Thoracic aorta (tissue), 2 donors: Measurements from ENCODE around the gene TRERF1. TPM values are rescaled to one million over a fixed set of nuclear protein-coding genes. Genes with fewer than 3 reads are reported as not detected.

ENCODE experiments used
- ATAC-seq: fragments of 150-250 bp; one replicate; pipeline ENCODE4 v1.8.0; 2017; ENCODE audit warnings: low read depth; ENCODE audit not compliant: insufficient number of reproducible peaks, low FRiP score
- DNase-seq: peaks from one replicate; pipeline ENCODE4 v3.0.0-alpha.2; 2020; ENCODE audit warnings: low spot score
- H3K27ac ChIP-seq, 2 donors: fragments of 200-600 bp; sonication (generic); 1 replicate in 1 of 2; 2 replicates in 1 of 2; pipeline ENCODE4 v1.5.1; 2016; ENCODE audit warnings: mild to moderate bottlenecking in 2 of 2, moderate library complexity in 2 of 2
- H3K27me3 ChIP-seq: fragments of 200-600 bp; sonication (generic); replicated peaks from 2 replicates; pipeline ENCODE4 v1.6.0; 2016; ENCODE audit warnings: mild to moderate bottlenecking; ENCODE audit not compliant: insufficient read depth
- H3K36me3 ChIP-seq: fragments of 200-600 bp; sonication (generic); one replicate; pipeline ENCODE4 v1.5.1; 2016
- H3K4me1 ChIP-seq, 2 donors: fragments of 200-600 bp; sonication (generic); 1 replicate in 1 of 2; 2 replicates in 1 of 2; pipeline versions ENCODE4 v1.5.1 to v1.6.0; 2016; ENCODE audit warnings: low read depth in 2 of 2, mild to moderate bottlenecking in 1 of 2; ENCODE audit not compliant: control insufficient read depth in 1 of 2
- H3K4me3 ChIP-seq: fragments of 200-600 bp; sonication (generic); 2 replicates; pipeline ENCODE4 v1.5.1; 2016; ENCODE audit warnings: mild to moderate bottlenecking
- H3K9me3 ChIP-seq: fragments of 200-600 bp; sonication (generic); 2 replicates; pipeline ENCODE4 v1.5.1; 2016
- total RNA-seq, 2 donors: library from RNA; depleted of rRNA; stranded (reverse); fragments of >200 nt; gene quantifications; one replicate each; pipeline versions ENCODE4 v1.1.0 to v1.2.3, GENCODE V29; 2016
- TF ChIP-seq, protein P1 (sequence below): fragments of 200-600 bp; sonication (generic); IDR thresholded peaks from one replicate; pipeline ENCODE4 v1.5.1; 2019; ENCODE audit warnings: antibody characterized with exemption

The TRERF1 gene
- total RNA-seq, 2 donors from 2014 or later: 4.6 to 5.0 TPM

DNA sequence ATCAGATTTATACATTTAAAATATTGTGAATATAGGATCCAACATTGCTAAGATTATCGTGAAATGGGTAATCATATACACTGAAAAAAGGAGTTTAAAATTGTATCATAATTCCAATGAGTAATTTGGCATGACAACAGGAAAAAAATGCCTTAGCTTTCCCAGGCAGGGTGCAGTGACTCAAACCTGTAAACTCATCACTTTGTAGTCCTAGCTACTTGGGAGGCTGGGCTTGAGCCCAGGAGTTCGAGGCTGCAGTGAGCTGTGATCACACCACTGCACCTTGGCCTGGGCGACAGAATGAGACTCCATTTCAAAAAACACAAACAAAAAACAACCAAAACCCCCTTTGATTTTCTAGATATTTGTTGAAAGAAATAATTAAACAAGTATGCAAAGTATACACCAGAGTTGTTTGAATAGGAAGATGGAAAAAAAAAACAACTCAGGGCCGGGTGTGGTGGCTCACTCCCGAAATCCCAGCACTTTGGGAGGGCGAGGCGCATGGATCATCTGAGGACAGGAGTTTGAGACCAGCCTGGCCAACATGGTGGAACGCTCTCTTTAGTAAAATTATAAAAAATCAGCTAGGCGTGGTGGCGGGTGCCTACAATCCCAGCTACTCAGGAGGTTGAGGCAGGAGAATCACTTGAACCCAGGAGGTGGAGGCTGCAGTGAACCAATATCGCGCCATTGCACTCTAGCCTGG, 98.7 kb downstream of the TRERF1 start:
- TF ChIP-seq, protein P1, sequence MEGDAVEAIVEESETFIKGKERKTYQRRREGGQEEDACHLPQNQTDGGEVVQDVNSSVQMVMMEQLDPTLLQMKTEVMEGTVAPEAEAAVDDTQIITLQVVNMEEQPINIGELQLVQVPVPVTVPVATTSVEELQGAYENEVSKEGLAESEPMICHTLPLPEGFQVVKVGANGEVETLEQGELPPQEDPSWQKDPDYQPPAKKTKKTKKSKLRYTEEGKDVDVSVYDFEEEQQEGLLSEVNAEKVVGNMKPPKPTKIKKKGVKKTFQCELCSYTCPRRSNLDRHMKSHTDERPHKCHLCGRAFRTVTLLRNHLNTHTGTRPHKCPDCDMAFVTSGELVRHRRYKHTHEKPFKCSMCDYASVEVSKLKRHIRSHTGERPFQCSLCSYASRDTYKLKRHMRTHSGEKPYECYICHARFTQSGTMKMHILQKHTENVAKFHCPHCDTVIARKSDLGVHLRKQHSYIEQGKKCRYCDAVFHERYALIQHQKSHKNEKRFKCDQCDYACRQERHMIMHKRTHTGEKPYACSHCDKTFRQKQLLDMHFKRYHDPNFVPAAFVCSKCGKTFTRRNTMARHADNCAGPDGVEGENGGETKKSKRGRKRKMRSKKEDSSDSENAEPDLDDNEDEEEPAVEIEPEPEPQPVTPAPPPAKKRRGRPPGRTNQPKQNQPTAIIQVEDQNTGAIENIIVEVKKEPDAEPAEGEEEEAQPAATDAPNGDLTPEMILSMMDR: no peak
- ATAC-seq (no peak), DNase-seq (no peak)
- no peak overlapping the region for H3K4me3 ChIP-seq
- H3K27me3 ChIP-seq: no peaks in the 10 kb centered on the region
- no peaks in the 10 kb centered on the region for H3K4me1 ChIP-seq
- no peaks in the 10 kb centered on the region for H3K36me3 ChIP-seq
- no peak overlapping the region for H3K27ac ChIP-seq
- no peaks in the 10 kb centered on the region for H3K9me3 ChIP-seq

DNA sequence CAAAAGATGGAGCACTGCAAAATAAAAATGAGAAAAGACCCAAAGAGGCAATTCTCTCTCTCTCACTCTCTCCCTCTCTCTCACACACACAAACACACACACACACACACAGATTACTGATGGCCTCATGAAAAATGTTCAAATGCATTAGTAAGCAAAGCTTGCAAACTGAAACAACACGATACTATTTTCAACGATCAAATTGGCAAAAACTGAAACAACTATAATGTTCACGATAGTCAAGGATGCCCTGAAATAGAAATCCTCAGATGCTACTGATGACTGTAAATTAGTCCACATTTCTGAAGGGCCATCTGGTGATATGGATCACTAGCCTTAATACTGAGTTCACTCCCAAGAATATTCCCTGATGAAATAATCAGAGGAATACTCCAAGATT, 100.8 kb downstream of the TRERF1 start:
- H3K27ac ChIP-seq: no peak overlapping the region
- TF ChIP-seq, protein P1: no peak
- no peaks in the 10 kb centered on the region for H3K9me3 ChIP-seq
- H3K36me3 ChIP-seq: no peaks in the 10 kb centered on the region
- no peaks in the 10 kb centered on the region for H3K4me1 ChIP-seq
- DNase-seq: no peak
- H3K27me3 ChIP-seq: no peaks in the 10 kb centered on the region
- no peak for ATAC-seq
- no peak overlapping the region for H3K4me3 ChIP-seq

DNA sequence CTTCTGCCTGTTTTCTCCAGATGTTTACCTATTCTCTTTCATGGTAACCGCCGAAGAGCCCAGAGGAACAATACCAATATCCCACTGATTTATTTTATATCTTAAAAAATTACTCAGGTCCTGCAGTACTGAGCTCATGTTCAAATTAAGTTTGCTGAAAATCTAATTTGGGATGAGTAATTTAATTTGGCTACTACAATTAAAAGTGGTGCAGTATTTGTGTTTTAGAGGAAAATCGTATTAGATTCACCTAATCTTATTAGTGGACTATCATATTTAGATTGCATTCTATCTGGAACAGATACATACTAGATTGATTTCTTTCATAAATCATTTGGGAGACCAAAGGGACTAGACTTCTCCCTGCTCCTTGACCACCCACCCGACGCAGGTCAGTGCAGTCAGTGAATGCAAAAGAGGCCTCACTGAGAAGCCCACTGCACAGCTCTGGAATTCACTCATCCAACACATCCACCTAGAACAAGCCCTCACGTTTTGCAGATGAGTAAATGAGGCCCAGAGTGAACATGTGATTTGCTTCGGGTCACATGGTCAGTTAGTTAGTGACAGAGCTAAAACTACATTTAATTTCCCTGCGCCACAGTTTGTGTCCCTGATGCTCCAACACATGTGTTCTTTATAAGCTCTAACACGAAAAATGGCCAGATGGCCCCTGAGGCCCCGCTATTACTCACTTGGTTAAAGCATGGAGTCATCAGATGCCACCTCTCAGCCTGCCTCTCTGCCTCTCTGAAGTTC, 101.8 kb downstream of the TRERF1 start:
- H3K27ac ChIP-seq: no peak overlapping the region
- DNase-seq (no peak), ATAC-seq (no peak)
- no peaks in the 10 kb centered on the region for H3K36me3 ChIP-seq
- no peaks in the 10 kb centered on the region for H3K27me3 ChIP-seq
- no peaks in the 10 kb centered on the region for H3K4me1 ChIP-seq
- H3K9me3 ChIP-seq: no peaks in the 10 kb centered on the region
- TF ChIP-seq, protein P1: no peak
- no peak overlapping the region for H3K4me3 ChIP-seq

DNA sequence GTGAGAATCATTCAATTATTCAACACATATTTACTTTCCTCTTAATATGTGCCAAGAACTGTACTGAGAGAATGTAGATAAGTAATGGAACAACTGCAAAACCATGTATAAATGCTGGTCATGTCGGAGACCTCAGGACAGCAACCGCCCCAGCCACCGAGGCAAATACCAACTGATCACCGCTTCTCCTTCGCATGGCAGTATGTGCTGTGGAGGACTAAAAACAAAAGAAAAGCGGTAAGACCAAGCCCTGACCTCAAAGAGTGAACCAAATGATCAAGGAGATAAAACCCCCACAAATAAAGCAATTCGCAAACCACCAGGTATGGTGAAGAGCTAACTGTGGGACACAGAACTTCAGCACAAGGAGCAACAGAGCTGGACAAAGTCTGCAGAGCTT, 104.3 kb downstream of the TRERF1 start:
- Histone ChIP-seq H3K36me3 (no peaks in the 10 kb centered on the region), H3K9me3 (no peaks in the 10 kb centered on the region), H3K4me1 (no peaks in the 10 kb centered on the region), H3K27ac (no peak overlapping the region), H3K27me3 (no peaks in the 10 kb centered on the region), H3K4me3 (no peak overlapping the region)
- ATAC-seq (no peak), DNase-seq (no peak)
- TF ChIP-seq, protein P1: no peak

DNA sequence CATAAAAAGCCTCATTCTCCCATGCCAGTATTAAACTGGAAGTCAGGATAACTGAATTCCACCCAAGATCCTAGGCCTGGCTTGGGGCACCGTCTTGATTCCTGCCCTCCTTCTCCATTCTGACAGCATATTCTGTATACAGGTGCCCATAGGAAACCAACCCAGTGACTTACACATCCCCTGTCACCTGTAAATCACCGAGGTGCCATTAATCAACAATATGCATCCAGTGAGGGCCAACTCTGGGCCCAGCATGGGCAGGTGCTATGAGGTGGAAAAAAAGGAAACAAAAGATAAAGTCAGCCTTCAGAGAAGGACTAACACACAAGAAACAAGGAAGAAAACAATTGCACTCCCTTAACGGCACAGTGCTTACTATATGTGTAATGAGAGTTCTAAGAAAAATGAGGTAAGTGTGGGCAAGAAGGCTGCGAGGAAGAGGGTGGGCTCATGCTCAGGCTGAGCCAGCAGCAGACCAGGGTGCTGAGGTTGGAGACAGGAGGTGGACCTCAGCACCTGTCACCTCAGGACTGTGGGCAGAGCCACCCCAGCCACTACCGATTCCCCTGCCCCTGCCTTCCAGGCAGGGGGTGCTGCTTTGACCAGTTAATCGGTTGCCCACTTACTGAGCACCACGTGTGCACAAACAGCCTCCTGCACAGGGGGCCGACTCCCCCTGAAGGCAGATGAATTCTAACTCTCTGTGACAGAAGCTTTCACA, 105.9 kb downstream of the TRERF1 start:
- ATAC-seq (no peak), DNase-seq (no peak)
- no peaks in the 10 kb centered on the region for H3K36me3 ChIP-seq
- H3K4me3 ChIP-seq: no peak overlapping the region
- H3K4me1 ChIP-seq: no peaks in the 10 kb centered on the region
- no peaks in the 10 kb centered on the region for H3K9me3 ChIP-seq
- no peak overlapping the region for H3K27ac ChIP-seq
- TF ChIP-seq, protein P1: no peak
- no peaks in the 10 kb centered on the region for H3K27me3 ChIP-seq
